Ovary (tissue), 9 donors: ENCODE results near the gene WDFY4. TPM values are rescaled to one million over a fixed set of nuclear protein-coding genes. Genes with fewer than 3 reads are reported as not detected.

Experiments used
- DNase-seq, 5 donors: peaks; one replicate each; pipeline ENCODE4 v3.0.0-alpha.2; 2019 to 2020
- H3K27ac ChIP-seq, 2 donors: fragments of 200-600 bp; one replicate each; pipeline versions ENCODE4 v1.5.1 to v1.8.0; 2019 to 2022
- H3K27me3 ChIP-seq: fragments of 200-600 bp; one replicate; pipeline ENCODE4 v1.8.0; 2022
- H3K36me3 ChIP-seq: fragments of 200-600 bp; sonication (generic); one replicate; pipeline ENCODE4 v1.5.1; 2019
- H3K4me1 ChIP-seq: one replicate; pipeline ENCODE4 v1.8.1; 2013; ENCODE audit warnings: mild to moderate bottlenecking, moderate library complexity; ENCODE audit not compliant: insufficient read depth
- H3K4me3 ChIP-seq: fragments of 200-600 bp; sonication (generic); one replicate; pipeline ENCODE4 v1.5.1; 2017
- H3K9me3 ChIP-seq, 2 donors: fragments of 200-600 bp in 1 of 2; sonication (generic) in 1 of 2; one replicate each; pipeline versions ENCODE4 v1.5.1 to v1.8.1; 2013 to 2019; ENCODE audit warnings: mild to moderate bottlenecking in 1 of 2, moderate library complexity in 1 of 2
- EP300 ChIP-seq: sonication (generic); formaldehyde crosslinking; IDR thresholded peaks from one replicate; pipeline ENCODE4 v1.6.1; 2017; ENCODE audit warnings: antibody characterized with exemption
- POLR2A ChIP-seq: fragments of 450-650 bp; IDR thresholded peaks from one replicate; pipeline ENCODE4 v1.6.1; 2017; ENCODE audit warnings: antibody characterized with exemption, mild to moderate bottlenecking, moderate library complexity
- WGBS, 3 donors: extraction: QIAGEN DNeasy Blood & Tissue Kit in 1 of 3; methylation state at CpG; one replicate each; pipeline versions ENCODE4 v1.1.5 to v1.1.7; 2013 to 2017; 5-methylcytosine and 5-hydroxymethylcytosine counted together
- intact Hi-C, 4 donors: fragments of 100-400 bp; cut with DNase I; formaldehyde crosslinking; loops; one replicate each; pipeline versions ENCODE4 v1.11.0 to v1.15.1; 2022 to 2023
- polyA plus RNA-seq, 2 donors: library from polyadenylated mRNA; stranded (reverse); fragments of 200-250 nt in 1 of 2; fragments of 350-450 nt in 1 of 2; fragmentation: Illumina TruSeq in 1 of 2; extraction: RNeasy Lipid Tissue Mini Kit (QIAGEN cat#74804) in 1 of 2; gene quantifications; one replicate each; pipeline ENCODE4 v1.2.3, GENCODE V29; 2013 to 2014
- total RNA-seq, 7 donors: library from RNA; depleted of rRNA in 2 of 7; stranded (reverse); fragments of >200 nt in 2 of 7; fragmentation: NEBNext Ultra II Directional in 3 of 7; extraction: Animal tissue kit (Norgen Biotek cat#: 25700) in 3 of 7; gene quantifications; one replicate each; pipeline versions ENCODE4 v1.1.0 to v1.2.4, GENCODE V29; 2016 to 2023
- TF ChIP-seq, protein P1 (sequence below), 3 donors: fragments of 450-650 bp in 2 of 3; fragments of 200-600 bp in 1 of 3; IDR thresholded peaks; one replicate each; pipeline versions ENCODE4 v1.5.1 to v1.8.0; 2016 to 2022; ENCODE audit warnings: antibody characterized with exemption in 3 of 3, mild to moderate bottlenecking in 1 of 3
- donor health status: DM: no; HTN: no; CAD: no; lungs with moderate emphysema.
- donor health status: DM: no; HTN: no; CAD: no.
- donor health status: Bipolar disorder and iron deficiency.
- donor health status: DM: yes; HTN: yes; CAD: no.
- donor health status: DM: no; HTN: no; CAD: no.
- donor health status: DM: yes; HTN: yes; CAD: no.

WDFY4 gene
- total and polyA plus RNA-seq, 9 donors = 0.54 to 4.2 (median 1.7) TPM

DNA sequence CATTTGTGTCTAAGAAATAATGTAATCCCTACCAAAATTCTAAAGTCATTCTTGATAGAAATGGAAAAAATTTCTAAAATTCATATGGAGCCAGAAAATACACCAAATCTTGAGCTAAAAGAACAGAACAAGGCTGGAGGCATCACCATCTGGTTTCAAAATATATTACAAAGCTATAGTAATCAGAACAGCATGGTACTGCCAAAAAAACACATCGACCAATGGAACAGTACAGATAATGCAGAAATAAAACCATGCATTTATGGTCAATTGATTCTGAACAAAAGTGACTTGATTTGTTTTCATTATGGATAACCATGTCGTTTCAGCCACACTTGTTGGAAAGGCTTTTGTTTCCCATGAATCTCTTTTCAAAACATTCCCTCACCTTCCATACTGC lies 7.0 kb upstream of the WDFY4 start:
- DNase-seq = no peak
- no peaks in the 10 kb centered on the region for H3K36me3 ChIP-seq
- H3K4me3 ChIP-seq = no peak overlapping the region
- intact Hi-C loops = no loop called here
- TF ChIP-seq, protein P1, sequence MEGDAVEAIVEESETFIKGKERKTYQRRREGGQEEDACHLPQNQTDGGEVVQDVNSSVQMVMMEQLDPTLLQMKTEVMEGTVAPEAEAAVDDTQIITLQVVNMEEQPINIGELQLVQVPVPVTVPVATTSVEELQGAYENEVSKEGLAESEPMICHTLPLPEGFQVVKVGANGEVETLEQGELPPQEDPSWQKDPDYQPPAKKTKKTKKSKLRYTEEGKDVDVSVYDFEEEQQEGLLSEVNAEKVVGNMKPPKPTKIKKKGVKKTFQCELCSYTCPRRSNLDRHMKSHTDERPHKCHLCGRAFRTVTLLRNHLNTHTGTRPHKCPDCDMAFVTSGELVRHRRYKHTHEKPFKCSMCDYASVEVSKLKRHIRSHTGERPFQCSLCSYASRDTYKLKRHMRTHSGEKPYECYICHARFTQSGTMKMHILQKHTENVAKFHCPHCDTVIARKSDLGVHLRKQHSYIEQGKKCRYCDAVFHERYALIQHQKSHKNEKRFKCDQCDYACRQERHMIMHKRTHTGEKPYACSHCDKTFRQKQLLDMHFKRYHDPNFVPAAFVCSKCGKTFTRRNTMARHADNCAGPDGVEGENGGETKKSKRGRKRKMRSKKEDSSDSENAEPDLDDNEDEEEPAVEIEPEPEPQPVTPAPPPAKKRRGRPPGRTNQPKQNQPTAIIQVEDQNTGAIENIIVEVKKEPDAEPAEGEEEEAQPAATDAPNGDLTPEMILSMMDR (IDR thresholded peaks at IDR 0.05) = no peak
- no peak for TF ChIP-seq EP300
- no peak for TF ChIP-seq POLR2A
- WGBS, 3 donors = 90% methylated on average over 2 of the region's 2 CpGs
- H3K4me1 ChIP-seq = no peaks in the 10 kb centered on the region
- no peaks in the 10 kb centered on the region for H3K27me3 ChIP-seq
- H3K9me3 ChIP-seq = no peaks in the 10 kb centered on the region
- H3K27ac ChIP-seq = no peak overlapping the region

- Histone ChIP-seq H3K9me3 (no peaks in the 10 kb centered on the region), H3K4me3 (no peak overlapping the region), H3K4me1 (no peaks in the 10 kb centered on the region), H3K27ac (no peak overlapping the region), H3K27me3 (no peaks in the 10 kb centered on the region), H3K36me3 (no peaks in the 10 kb centered on the region)
- intact Hi-C loops = no loop called here
- TF ChIP-seq, protein P1 (IDR thresholded peaks at IDR 0.05) = no peak
- TF ChIP-seq POLR2A = no peak
- no peak for TF ChIP-seq EP300
- no peak for DNase-seq
- WGBS, 3 donors = 77 to 90% (median 85%) methylated on average over 1 of the region's 1 CpG
These were observed 6.6 kb upstream of the WDFY4 start for GRCh38 chr10:48678041-48678440.

- Histone ChIP-seq H3K27me3 (no peaks in the 10 kb centered on the region), H3K4me3 (no peak overlapping the region), H3K27ac (no peak overlapping the region), H3K9me3 (no peaks in the 10 kb centered on the region), H3K36me3 (no peaks in the 10 kb centered on the region), H3K4me1 (no peaks in the 10 kb centered on the region)
- intact Hi-C loops = no loop called here
- DNase-seq = no peak
- 73 to 87% (median 81%) methylated on average over 3 of the region's 3 CpGs for WGBS, 3 donors
- TF ChIP-seq, protein P1 (IDR thresholded peaks at IDR 0.05) = no peak
- TF ChIP-seq EP300 (no peak), POLR2A (no peak)
These were observed 2.9 kb upstream of the WDFY4 start for GRCh38 chr10:48681740-48682139.

DNA sequence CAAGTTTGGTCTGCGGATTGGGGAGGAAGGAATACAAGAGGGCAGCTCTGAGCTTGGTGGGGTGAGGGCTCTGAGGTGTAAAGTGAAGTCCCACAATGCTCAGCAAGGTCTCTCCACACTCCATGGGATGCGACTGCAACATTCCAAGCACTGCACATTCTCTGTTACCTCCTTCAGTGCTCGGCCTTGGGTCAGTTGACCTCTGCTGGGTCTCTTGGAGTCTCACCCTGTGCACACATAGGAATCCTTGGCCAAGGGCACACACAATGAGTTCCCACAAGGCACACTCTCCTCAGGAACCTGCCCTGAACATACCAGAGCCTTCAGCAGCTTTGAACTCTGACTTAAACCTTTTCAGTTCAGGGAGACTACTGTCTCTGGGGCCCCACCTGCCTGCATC lies 2.4 kb upstream of the WDFY4 start:
- H3K9me3 ChIP-seq = no peaks in the 10 kb centered on the region
- H3K27me3 ChIP-seq = no peaks in the 10 kb centered on the region
- intact Hi-C loops = no loop called here
- TF ChIP-seq POLR2A (no peak), EP300 (no peak)
- TF ChIP-seq, protein P1 (IDR thresholded peaks at IDR 0.05) = no peak
- DNase-seq = no peak
- H3K4me3 ChIP-seq = no peak overlapping the region
- no peak overlapping the region for H3K27ac ChIP-seq
- H3K36me3 ChIP-seq = no peaks in the 10 kb centered on the region
- WGBS, 3 donors = 79 to 85% (median 84%) methylated on average over 3 of the region's 3 CpGs
- no peaks in the 10 kb centered on the region for H3K4me1 ChIP-seq

- Histone ChIP-seq H3K27ac (no peak overlapping the region), H3K4me1 (no peaks in the 10 kb centered on the region), H3K27me3 (no peaks in the 10 kb centered on the region), H3K36me3 (no peaks in the 10 kb centered on the region), H3K4me3 (no peak overlapping the region), H3K9me3 (no peaks in the 10 kb centered on the region)
- 92 to 96% (median 94%) methylated on average over 6 of the region's 6 CpGs for WGBS, 3 donors
- no peak for DNase-seq
- TF ChIP-seq, protein P1 (IDR thresholded peaks at IDR 0.05) = no peak
- no peak for TF ChIP-seq POLR2A
- no peak for TF ChIP-seq EP300
- intact Hi-C loops = no loop called here
These were observed 1.2 kb upstream of the WDFY4 start for GRCh38 chr10:48683424-48683823.
